Peyer's patch (tissue), 4 donors: ENCODE results near the gene C9orf72.

ENCODE experiments used
- POLR2A ChIP-seq, 2 donors: fragments of 450-650 bp; IDR thresholded peaks; one replicate each; pipeline ENCODE4 v1.5.1; 2017; ENCODE audit warnings: antibody characterized with exemption in 2 of 2, mild to moderate bottlenecking in 2 of 2, moderate library complexity in 2 of 2
- TF ChIP-seq, protein P1 (sequence below), 6 experiments: fragments of 450-650 bp in 4 of 6; fragments of 200-600 bp in 2 of 6; sonication (generic) in 1 of 6; IDR thresholded peaks; one replicate each; pipeline ENCODE4 v1.5.1; 2017 to 2019; ENCODE audit warnings: antibody characterized with exemption in 6 of 6, mild to moderate bottlenecking in 3 of 6, moderate library complexity in 1 of 6

DNA sequence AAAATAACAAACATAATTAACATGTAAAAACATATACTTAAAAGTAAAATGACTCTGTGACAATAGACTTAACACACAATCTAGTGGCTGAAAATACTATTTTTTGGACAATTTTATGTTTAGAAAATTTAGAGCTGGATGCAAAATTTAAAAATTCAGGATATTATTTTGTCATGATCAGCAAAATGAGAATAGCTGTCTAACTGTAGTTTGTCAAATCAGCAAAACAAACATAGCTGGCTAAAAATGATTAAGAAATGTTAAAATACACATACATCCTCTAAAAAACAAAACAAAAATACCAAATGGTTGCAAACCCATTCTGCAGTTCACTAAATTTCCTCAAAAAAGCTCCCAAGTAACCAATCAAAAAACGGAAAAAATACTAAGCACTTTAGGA lies 18.6 kb downstream of the C9orf72 start:
- no peak for TF ChIP-seq POLR2A (IDR thresholded peaks at IDR 0.05)
- TF ChIP-seq, protein P1, sequence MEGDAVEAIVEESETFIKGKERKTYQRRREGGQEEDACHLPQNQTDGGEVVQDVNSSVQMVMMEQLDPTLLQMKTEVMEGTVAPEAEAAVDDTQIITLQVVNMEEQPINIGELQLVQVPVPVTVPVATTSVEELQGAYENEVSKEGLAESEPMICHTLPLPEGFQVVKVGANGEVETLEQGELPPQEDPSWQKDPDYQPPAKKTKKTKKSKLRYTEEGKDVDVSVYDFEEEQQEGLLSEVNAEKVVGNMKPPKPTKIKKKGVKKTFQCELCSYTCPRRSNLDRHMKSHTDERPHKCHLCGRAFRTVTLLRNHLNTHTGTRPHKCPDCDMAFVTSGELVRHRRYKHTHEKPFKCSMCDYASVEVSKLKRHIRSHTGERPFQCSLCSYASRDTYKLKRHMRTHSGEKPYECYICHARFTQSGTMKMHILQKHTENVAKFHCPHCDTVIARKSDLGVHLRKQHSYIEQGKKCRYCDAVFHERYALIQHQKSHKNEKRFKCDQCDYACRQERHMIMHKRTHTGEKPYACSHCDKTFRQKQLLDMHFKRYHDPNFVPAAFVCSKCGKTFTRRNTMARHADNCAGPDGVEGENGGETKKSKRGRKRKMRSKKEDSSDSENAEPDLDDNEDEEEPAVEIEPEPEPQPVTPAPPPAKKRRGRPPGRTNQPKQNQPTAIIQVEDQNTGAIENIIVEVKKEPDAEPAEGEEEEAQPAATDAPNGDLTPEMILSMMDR (IDR thresholded peaks at IDR 0.05): no peak
